ENCODE measurements around the gene ADK.
"Not testable (repeated sequence)": the region's sequence is repeated elsewhere in the genome, so short reads cannot be mapped to it uniquely, and the experiment has no call there.

ADK gene

GRCh38 chr10:74480778-74481177 lies 329.8 kb downstream of the ADK start:
- no peak for DNase-seq (ENCODE audit: low read depth in 2 of 2)
- no peak overlapping the region for H3K4me3 ChIP-seq (replicated peaks in 1 of 2; ENCODE audit: low read depth in 2 of 2, low read length in 2 of 2)
- TF ChIP-seq CTCF (IDR thresholded peaks at IDR 0.05; ENCODE audit: low read depth, low read length) = no peak

GRCh38 chr10:74483356-74483755 lies 332.3 kb downstream of the ADK start:
- no peak for TF ChIP-seq CTCF (IDR thresholded peaks at IDR 0.05; ENCODE audit: low read depth, low read length)
- H3K4me3 ChIP-seq (replicated peaks in 1 of 2; ENCODE audit: low read depth in 2 of 2, low read length in 2 of 2) = no peak overlapping the region
- DNase-seq (ENCODE audit: low read depth in 2 of 2) = no peak

- TF ChIP-seq CTCF (IDR thresholded peaks at IDR 0.05; ENCODE audit: low read depth, low read length) = no peak
- no peak overlapping the region for H3K4me3 ChIP-seq (replicated peaks in 1 of 2; ENCODE audit: low read depth in 2 of 2, low read length in 2 of 2)
- no peak for DNase-seq (ENCODE audit: low read depth in 2 of 2)
Measured at GRCh38 chr10:74485283-74485682, 334.3 kb downstream of the ADK start.

GRCh38 chr10:74486659-74487058 lies 335.6 kb downstream of the ADK start:
- peak in 1 of 2 donors; percentile 31 for DNase-seq (ENCODE audit: low read depth in 2 of 2)

GRCh38 chr10:74488907-74489306 lies 337.9 kb downstream of the ADK start:
- no peak for TF ChIP-seq CTCF (IDR thresholded peaks at IDR 0.05; ENCODE audit: low read depth, low read length)
- no peak overlapping the region for H3K4me3 ChIP-seq (replicated peaks in 1 of 2; ENCODE audit: low read depth in 2 of 2, low read length in 2 of 2)
- no peak for DNase-seq (ENCODE audit: low read depth in 2 of 2)

More at GRCh38 chr10:74486659-74487058, 335.6 kb downstream of the ADK start:
- TF ChIP-seq CTCF (IDR thresholded peaks at IDR 0.05; ENCODE audit: low read depth, low read length) = no peak
- no peak overlapping the region for H3K4me3 ChIP-seq (replicated peaks in 1 of 2; ENCODE audit: low read depth in 2 of 2, low read length in 2 of 2)

GRCh38 chr10:74490551-74490950 lies 339.5 kb downstream of the ADK start:
- no peak for DNase-seq (ENCODE audit: low read depth in 2 of 2)
- H3K4me3 ChIP-seq (replicated peaks in 1 of 2; ENCODE audit: low read depth in 2 of 2, low read length in 2 of 2) = no peak overlapping the region
- TF ChIP-seq CTCF (IDR thresholded peaks at IDR 0.05; ENCODE audit: low read depth, low read length) = no peak

GRCh38 chr10:74491014-74491413 lies 340.0 kb downstream of the ADK start:
- no peak overlapping the region for H3K4me3 ChIP-seq (replicated peaks in 1 of 2; ENCODE audit: low read depth in 2 of 2, low read length in 2 of 2)
- no peak for DNase-seq (ENCODE audit: low read depth in 2 of 2)
- no peak for TF ChIP-seq CTCF (IDR thresholded peaks at IDR 0.05; ENCODE audit: low read depth, low read length)

GRCh38 chr10:74496276-74496675 lies 345.3 kb downstream of the ADK start:
- DNase-seq (ENCODE audit: low read depth in 2 of 2) = not testable (repeated sequence)

GRCh38 chr10:74498664-74499063 lies 347.6 kb downstream of the ADK start:
- H3K4me3 ChIP-seq (replicated peaks in 1 of 2; ENCODE audit: low read depth in 2 of 2, low read length in 2 of 2); DNase-seq (ENCODE audit: low read depth in 2 of 2): not testable (repeated sequence)

More at GRCh38 chr10:74496276-74496675, 345.3 kb downstream of the ADK start:
- not testable (repeated sequence) for H3K4me3 ChIP-seq (replicated peaks in 1 of 2; ENCODE audit: low read depth in 2 of 2, low read length in 2 of 2)
